ENCODE measurements around the gene SMC3.

GRCh38 chr10:110531687-110532086, 35.8 kb upstream of the SMC3 start:
- TF ChIP-seq PATZ1 (CRISPR knock-in tag; IDR thresholded peaks at IDR 0.05; ENCODE audit: borderline replicate concordance): no peak
- TF ChIP-seq ESRRG (CRISPR knock-in tag; IDR thresholded peaks at IDR 0.05): no peak
- no peak for TF ChIP-seq RARB (CRISPR knock-in tag; IDR thresholded peaks at IDR 0.05)
- TF ChIP-seq ZNF70 (CRISPR knock-in tag; IDR thresholded peaks at IDR 0.05): no peak
- TF ChIP-seq TCF4 (CRISPR knock-in tag; IDR thresholded peaks at IDR 0.05; ENCODE audit: borderline replicate concordance): no peak
- no peak for TF ChIP-seq OSR1 (CRISPR knock-in tag; IDR thresholded peaks at IDR 0.05)
- no peak for TF ChIP-seq ZFP30 (CRISPR knock-in tag; IDR thresholded peaks at IDR 0.05)
